Prostate gland (tissue), 2 donors: ENCODE measurements around the gene ITIH5.

ENCODE experiments used
- POLR2A ChIP-seq: fragments of 450-650 bp; IDR thresholded peaks from one replicate; pipeline ENCODE4 v1.6.1; 2016; ENCODE audit warnings: antibody characterized with exemption, mild to moderate bottlenecking
- TF ChIP-seq, protein P1 (sequence below), 4 experiments: fragments of 200-600 bp in 2 of 4; fragments of 450-650 bp in 2 of 4; sonication (generic) in 2 of 4; IDR thresholded peaks; 1 replicate in 3 of 4; 2 replicates in 1 of 4; pipeline ENCODE4 v1.5.1; 2016 to 2019; ENCODE audit warnings: antibody characterized with exemption in 4 of 4, mild to moderate bottlenecking in 2 of 4, moderate library complexity in 2 of 4

GRCh38 chr10:7593905-7594304 is 72.9 kb downstream of the ITIH5 start:
- TF ChIP-seq, protein P1, sequence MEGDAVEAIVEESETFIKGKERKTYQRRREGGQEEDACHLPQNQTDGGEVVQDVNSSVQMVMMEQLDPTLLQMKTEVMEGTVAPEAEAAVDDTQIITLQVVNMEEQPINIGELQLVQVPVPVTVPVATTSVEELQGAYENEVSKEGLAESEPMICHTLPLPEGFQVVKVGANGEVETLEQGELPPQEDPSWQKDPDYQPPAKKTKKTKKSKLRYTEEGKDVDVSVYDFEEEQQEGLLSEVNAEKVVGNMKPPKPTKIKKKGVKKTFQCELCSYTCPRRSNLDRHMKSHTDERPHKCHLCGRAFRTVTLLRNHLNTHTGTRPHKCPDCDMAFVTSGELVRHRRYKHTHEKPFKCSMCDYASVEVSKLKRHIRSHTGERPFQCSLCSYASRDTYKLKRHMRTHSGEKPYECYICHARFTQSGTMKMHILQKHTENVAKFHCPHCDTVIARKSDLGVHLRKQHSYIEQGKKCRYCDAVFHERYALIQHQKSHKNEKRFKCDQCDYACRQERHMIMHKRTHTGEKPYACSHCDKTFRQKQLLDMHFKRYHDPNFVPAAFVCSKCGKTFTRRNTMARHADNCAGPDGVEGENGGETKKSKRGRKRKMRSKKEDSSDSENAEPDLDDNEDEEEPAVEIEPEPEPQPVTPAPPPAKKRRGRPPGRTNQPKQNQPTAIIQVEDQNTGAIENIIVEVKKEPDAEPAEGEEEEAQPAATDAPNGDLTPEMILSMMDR (IDR thresholded peaks at IDR 0.05) = no peak
- no peak for TF ChIP-seq POLR2A
